GM19467 (cell line): ENCODE measurements around the gene GAA.
"Not testable (repeated sequence)": the region's sequence is repeated elsewhere in the genome, so short reads cannot be mapped to it uniquely, and the experiment has no call there.

Experiments
- ATAC-seq: cut with Tn5 transposase; IDR thresholded peaks from one replicate; pipeline ENCODE4 v1.9.1; 2021; ENCODE audit warnings: mild to moderate bottlenecking, moderate library complexity; ENCODE audit not compliant: unreplicated experiment

GAA gene

DNA sequence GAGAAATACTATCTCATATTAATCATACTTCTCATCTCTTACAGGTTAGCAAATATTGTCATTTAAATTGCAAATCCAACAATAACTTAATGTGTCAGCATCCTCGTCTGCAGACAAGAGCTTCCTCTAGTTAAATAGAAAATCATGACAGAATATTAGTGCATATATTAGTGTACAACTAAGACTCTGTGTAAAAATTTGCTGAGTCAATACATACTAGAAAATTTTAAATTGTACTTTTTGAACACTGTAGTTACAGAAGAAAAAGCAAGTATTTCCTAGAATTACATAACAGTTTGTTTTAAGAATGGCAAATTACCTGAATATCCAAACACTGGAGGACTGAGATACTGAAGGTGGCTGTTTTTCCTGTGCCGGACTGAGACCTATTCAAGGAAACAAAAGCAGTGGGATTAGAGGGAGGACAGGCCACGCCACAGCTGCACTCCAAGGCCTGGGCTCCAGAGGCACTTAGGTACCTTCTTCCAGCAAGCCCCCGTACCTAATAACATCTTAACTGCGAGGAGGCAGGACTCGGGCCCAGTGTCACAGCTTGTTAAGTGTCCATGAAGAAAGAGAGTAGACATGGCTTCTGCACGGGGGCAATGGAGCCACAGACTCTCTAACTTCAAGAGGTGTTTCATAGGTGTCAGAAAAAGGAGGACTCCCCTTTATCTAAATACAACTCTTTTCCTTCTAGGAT is 40.2 kb downstream of the GAA start:
- no peak for ATAC-seq

GRCh38 chr17:80142929-80143328 is 41.5 kb downstream of the GAA start:
- ATAC-seq, result no peak

- ATAC-seq, result no peak
Measured at GRCh38 chr17:80145076-80146075, 44.0 kb downstream of the GAA start.

DNA sequence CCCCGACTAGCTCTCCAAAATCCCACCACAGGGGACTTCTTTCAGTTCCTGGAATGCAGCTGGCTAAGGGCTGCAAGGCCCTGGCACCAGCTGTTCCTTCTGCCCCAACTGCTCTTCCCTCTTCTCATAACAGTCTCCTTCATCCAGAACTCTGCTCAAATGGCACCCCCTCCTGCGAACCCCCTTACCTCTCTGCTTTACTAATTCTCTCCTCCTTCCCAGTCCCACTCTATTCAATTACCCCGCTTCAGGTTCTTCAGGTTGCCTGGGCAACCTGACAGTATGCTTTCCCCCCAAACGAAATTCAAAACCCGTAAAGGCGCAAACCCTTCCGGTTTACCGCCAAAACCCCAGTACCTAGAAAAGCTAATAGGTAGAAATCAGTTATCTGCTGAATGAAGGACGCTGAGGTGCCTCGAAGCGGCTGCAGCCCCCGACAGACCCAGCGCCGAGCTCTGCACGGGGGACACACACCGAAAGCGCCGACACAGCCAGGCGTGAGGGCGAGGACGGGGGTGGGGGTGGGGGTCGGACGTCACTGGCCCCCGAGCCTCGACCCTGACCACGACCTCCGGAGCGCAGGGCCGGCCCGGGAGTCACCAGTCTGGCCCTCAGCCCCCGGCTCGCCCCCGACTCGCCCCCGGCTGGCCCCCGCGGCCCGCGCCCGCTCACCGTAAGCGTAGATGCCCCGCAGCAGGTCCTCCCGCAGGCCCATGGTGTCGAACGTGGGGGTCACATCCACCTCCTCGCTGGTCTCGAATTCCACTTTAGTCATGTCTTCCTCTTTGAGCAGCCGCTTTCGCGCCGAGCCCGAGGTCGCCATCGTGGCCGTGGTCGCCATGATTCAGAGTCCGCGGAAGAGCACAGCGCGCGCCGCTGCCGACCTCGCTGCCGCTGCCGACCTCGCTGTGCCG is 45.0 kb downstream of the GAA start:
- peak; percentile 17 for ATAC-seq

- ATAC-seq, result peak; percentile 80
Measured at GRCh38 chr17:80147035-80147822, 45.8 kb downstream of the GAA start, which contains the start of gene EIF4A3. Gene EIF4A3, minus strand, starts transcription at chr17:80147128. Its CDS starts 167 bp downstream, at chr17:80146961.

- ATAC-seq, result no peak
Measured at GRCh38 chr17:80151333-80151732, 50.0 kb downstream of the GAA start.

DNA sequence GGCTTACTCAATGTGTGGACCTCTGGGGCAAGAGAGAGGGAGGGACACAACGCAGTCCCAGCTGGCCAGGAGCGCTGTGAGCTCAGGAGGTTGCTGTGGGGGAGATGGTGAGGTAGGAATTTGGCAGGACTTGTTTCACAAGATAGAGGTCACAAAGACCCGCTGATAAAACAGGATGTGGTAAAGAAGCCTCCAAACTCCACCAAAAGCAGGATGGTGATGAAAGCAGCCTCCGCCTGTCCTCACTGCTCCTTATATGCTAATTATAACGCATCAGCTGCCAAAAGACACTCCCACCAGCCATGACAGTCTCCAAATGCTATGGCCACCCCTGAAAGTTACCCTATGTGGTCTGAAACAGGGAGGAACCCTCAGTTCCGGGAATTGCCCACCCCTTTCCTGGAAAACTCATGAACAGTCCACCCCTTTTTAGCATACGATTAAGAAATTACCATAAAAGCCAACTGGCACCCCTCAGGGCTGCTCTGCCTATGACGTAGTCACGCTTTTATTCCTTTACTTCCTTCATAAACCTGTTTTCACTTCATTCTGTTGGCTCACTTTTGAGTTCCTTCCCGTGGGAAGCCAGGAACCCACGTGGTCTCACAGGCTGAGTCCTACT is 50.8 kb downstream of the GAA start:
- no peak for ATAC-seq

DNA sequence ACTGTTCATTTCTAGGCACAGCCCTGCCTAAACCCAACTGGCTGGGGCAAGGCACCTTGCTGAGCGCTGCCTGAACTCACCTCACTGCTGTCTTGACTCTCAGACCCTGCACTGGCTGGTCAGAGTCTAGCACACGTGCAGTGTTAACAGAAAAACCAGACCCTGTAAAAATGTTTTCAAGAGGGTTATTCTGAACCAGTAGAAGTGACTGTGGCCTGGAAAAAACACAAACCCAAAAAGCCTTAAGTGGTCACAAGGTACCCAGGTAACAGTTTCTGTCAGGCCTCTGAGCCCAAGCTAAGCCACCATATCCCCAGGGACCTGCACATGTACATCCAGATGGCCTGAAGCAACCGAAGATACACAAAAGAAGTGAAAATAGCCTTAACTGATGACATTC is 51.6 kb downstream of the GAA start:
- ATAC-seq, result no peak

- ATAC-seq, result no peak
Measured at GRCh38 chr17:80154166-80154565, 52.8 kb downstream of the GAA start.

DNA sequence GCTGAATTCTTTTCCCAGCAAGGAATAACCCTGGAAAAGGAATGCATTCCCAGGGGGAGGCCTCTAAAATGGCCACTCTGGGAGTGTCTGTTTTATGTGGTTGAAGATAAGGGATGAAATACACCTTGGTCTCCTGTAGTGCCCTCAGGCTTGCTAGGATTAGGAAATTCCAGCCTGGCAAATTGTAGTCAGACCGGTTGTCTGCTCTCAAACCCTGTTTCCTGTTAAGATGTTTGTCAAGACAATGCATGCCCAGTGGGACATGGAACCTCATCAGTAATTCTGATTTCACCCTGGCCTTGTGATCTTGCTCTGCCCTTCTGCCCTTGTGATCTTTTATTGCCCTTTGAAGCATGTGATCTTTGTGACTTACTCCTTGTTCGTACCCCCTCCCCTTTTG is 54.2 kb downstream of the GAA start:
- not testable (repeated sequence) for ATAC-seq

DNA sequence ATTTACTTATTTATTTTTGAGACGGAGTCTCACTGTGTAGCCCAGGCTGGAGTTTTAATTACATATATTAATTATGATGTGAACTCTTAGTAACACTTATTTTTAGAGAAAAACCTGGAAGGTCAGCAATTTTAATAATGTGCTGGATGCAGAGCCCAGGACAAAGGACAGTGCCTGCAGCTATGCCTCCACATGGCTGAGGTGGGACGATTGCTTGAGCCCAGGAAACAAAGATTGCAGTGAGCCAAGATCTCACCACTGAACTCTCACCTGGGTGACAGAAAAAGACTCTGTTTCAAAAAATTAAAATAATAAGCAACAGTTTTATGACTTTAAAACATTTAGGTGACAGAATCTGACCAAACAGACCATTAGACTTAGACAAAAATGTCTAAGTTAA is 57.5 kb downstream of the GAA start:
- no peak for ATAC-seq

- ATAC-seq, result no peak
Measured at GRCh38 chr17:80160536-80160935, 59.2 kb downstream of the GAA start.

DNA sequence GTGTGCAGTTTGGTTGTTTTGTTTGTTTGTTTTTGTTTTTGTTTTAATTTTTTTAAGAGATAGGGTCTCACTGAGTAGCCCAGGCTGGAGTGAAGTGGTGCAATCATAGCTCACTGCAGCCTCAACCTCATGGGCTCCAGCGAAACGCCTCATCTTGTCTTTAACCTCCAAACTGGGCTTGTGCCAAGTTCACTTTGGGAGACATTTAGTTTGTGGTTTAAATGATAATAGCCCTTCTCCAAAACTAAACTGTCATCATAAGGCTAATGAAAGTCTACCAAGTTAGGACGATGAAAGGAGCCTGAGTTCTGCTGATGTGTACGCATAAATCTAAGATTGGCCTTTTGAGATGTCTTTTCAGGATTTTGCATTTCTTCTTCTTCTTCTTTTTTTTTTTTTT is 62.0 kb downstream of the GAA start:
- ATAC-seq, result no peak

- no peak for ATAC-seq
Measured at GRCh38 chr17:80164185-80164584, 62.8 kb downstream of the GAA start.

- no peak for ATAC-seq
Measured at GRCh38 chr17:80166446-80166845, 65.1 kb downstream of the GAA start.

GRCh38 chr17:80168371-80168770 is 67.0 kb downstream of the GAA start:
- no peak for ATAC-seq

DNA sequence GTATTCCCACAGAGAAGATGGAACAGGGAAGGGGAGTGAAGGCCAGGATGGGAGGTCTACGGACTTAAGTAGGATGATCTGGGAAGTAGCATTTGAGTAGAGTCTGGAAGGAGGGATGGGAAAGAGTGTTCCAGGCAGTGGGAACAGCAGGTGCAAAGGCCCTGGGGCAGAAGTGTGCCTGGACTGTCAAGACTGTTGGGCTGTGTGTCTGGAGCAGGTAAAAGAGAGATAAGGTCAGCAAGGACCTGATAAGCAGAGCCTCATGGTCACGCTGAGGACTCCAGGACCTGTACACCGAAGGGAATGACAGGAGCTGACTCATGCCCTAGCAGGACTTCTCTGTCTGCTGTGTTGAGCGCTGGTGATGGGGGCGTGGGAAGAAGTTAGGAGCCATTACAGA is 67.7 kb downstream of the GAA start:
- ATAC-seq, result no peak
